Naive thymus-derived CD8-positive, alpha-beta T cell (primary cell): ENCODE results near the gene PDGFRA. TPM values are rescaled to one million over a fixed set of nuclear protein-coding genes. Genes with fewer than 3 reads are reported as not detected.
"Not testable (repeated sequence)": the region's sequence is repeated elsewhere in the genome, so short reads cannot be mapped to it uniquely, and the experiment has no call there.

ENCODE experiments used
- ATAC-seq, 2 donors: fragments of 150-1000 bp; cut with Tn5 transposase in 1 of 2; sonication (Bioruptor Pico), chemical (Tn5 transposase) in 1 of 2; 1 replicate in 1 of 2; 2 replicates in 1 of 2; pipeline ENCODE4 v1.10.0; 2021; ENCODE audit warnings: mild to moderate bottlenecking in 2 of 2, moderate library complexity in 2 of 2
- POLR2A ChIA-PET: fragments of 350-600 bp; sonication (Branson Sonifier 250); formaldehyde crosslinking; loops from one replicate; lab custom pipeline; 2021; ENCODE audit warnings: antibody characterized with exemption; lab: Charles Lee
- DNase-seq, 10 donors: peaks; one replicate each; pipeline versions ENCODE4 v3.0.0 to v3.0.0-alpha.2; 2020 to 2022
- H3K27ac Mint-ChIP-seq, 10 donors: one replicate each; pipeline ENCODE4 v1.8.0; 2020 to 2022; ENCODE audit warnings: mild to moderate bottlenecking in 10 of 10, mixed read lengths in 10 of 10, moderate library complexity in 4 of 10, inconsistent platforms in 1 of 10
- H3K27me3 Mint-ChIP-seq, 5 donors: one replicate each; pipeline ENCODE4 v1.8.0; 2021 to 2022; ENCODE audit warnings: mixed read lengths in 5 of 5
- H3K36me3 Mint-ChIP-seq, 3 donors: one replicate each; pipeline ENCODE4 v1.8.0; 2020 to 2022; ENCODE audit warnings: mixed read lengths in 3 of 3, mild to moderate bottlenecking in 2 of 3, inconsistent platforms in 1 of 3
- H3K4me1 Mint-ChIP-seq, 4 donors: one replicate each; pipeline ENCODE4 v1.8.0; 2021 to 2022; ENCODE audit warnings: mixed read lengths in 4 of 4
- H3K4me3 Mint-ChIP-seq, 10 donors: one replicate each; pipeline ENCODE4 v1.8.0; 2020 to 2022; ENCODE audit warnings: mild to moderate bottlenecking in 10 of 10, mixed read lengths in 10 of 10, moderate library complexity in 6 of 10, inconsistent platforms in 1 of 10
- H3K9me3 Mint-ChIP-seq, 9 donors: one replicate each; pipeline ENCODE4 v1.8.0; 2020 to 2022; ENCODE audit warnings: mixed read lengths in 9 of 9, mild to moderate bottlenecking in 3 of 9, inconsistent platforms in 1 of 9, moderate library complexity in 1 of 9
- polyA plus RNA-seq, 3 donors: library from polyadenylated mRNA; unstranded; fragments of 300-500 nt; fragmentation: Illumina TruSeq; gene quantifications; one replicate each; pipeline ENCODE4 v1.2.3, GENCODE V29; 2021
- total RNA-seq, 8 experiments: library from RNA in 2 of 8; stranded (reverse) in 2 of 8; gene quantifications; one replicate each; pipeline ENCODE4 v1.2.3 and lab custom pipeline; 2021 to 2026

Gene PDGFRA
- total and polyA plus RNA-seq, 5 experiments from 2014 or later, result not detected

DNA sequence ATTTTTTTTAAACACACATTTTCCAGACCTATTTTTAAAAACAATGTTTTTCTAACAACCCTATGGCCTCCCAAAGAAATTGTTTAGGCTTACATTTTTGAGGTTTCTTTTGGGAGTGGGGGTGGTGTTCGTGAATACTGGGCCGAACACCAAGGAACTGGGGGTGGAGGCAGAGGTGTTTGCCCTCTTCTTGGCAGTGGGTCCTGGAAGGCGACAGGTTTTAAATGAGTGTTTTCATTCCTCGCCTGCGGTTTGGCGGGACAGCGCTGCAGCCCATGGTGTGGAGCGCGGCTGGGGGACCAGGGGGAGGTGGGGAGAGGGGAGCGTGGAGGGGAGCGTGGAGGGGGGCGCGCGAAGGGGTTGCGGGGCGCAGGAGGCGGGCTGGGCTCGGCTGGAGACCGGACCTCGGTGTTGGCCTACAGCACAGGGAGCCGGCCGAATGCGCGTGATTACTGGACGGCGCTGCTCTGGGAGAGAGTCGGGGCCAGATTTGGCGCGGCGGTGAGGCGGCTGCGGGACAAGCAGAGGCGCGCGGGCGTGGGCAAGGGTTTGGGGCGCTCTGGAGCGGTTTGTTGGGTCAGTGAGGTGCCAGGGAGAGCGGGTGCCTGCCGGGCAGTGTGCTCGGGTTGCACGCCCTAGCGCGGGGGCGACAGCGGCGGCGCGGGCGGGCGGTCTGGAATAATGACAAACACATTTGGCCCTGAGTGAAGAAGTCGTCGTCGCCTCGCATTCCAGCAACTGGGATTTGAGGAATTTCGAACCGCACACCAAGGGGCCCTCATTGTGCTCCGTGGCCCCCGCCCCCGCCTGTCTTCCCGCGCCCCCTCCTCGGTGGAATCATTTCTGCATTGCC, 764 bp downstream of the PDGFRA start:
- POLR2A ChIA-PET, result no interaction called here
- peak overlapping the region in 4 of 10 donors; percentile 8 to 74 (median 17) for H3K4me3 Mint-ChIP-seq
- H3K36me3 Mint-ChIP-seq, result peaks cover 0 to 3% (median 0%) of the 10 kb centered on the region in 3 donors
- ATAC-seq (no peak), DNase-seq (no peak)
- H3K27me3 Mint-ChIP-seq, result peaks cover 26 to 83% (median 59%) of the 10 kb centered on the region in 5 donors
- peaks cover 21 to 71% (median 62%) of the 10 kb centered on the region in 4 donors for H3K4me1 Mint-ChIP-seq
- no peaks in the 10 kb centered on the region for H3K9me3 Mint-ChIP-seq
- no peak overlapping the region for H3K27ac Mint-ChIP-seq

DNA sequence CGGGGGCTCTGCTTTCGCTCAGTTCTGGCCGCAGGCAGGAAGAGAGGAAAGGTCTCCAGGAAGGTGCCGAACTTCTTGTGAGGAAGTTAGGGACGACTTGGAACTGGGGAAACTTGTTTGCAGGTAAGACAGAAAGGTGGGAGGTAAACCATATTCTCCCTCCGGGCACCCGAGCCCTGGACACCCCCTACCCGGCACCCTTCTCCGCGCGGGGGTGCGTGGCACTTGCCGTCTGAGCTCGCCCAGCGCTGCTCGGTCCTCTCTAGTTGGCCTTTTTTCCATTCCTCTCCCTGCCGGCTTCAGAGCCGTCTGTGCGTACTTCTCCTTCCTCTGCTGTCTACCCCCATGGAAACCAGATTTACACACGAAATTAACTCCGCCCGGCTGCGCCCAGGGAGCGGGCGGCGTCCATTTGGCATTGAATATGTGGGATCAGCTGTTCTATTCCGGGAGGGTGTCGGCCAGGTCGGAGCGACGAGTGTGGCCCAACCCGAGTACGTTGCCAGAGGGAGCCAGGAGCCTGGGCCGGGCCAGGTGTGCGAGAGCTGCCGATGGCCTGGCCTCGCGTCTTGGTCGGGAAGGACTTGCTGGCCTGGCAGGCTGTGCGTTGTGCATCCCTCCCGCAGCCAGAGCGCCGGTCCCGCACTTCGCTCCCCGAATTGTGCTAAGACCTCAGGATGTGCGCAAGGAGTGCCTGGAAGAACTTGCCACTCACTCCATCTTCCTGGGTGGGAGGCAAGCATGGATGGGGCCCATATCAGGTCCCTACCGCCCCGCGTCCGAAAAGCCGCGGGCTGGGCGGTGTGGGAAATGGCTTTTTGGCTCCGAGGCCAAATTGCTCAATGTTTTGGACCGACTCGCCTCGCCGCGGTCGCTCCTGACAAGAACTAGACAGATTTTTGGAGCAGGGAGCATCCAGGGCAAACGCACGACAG, 1.7 kb downstream of the PDGFRA start:
- Mint-ChIP-seq H3K27ac (peak overlapping the region in 1 of 10 donors; percentile 37), H3K9me3 (no peaks in the 10 kb centered on the region), H3K4me1 (peaks cover 19 to 69% (median 57%) of the 10 kb centered on the region in 4 donors), H3K4me3 (peak overlapping the region in 5 of 10 donors; percentile 11 to 56 (median 40)), H3K27me3 (peaks cover 29 to 83% (median 55%) of the 10 kb centered on the region in 5 donors), H3K36me3 (peaks cover 0 to 3% (median 0%) of the 10 kb centered on the region in 3 donors)
- DNase-seq, result no peak
- POLR2A ChIA-PET, result no interaction called here
- ATAC-seq, result no peak

DNA sequence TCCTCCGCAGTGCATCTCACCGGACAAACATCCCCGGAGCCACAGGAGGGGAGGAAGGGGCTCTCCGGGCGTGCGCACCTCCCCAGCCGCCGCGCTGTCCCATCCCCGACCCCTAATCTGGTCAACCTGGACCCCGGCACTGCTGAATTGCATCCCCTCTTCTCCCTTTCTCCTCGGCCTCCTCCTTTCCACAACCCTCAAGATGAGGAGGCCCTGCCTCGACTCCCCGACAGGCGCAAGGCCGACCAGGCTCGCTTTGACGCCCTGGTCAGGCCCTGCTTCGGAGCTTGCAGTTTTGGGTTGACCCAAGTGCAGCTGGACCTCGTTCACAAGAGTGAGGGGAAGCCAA, 2.3 kb downstream of the PDGFRA start:
- POLR2A ChIA-PET, result no interaction called here
- H3K9me3 Mint-ChIP-seq, result no peaks in the 10 kb centered on the region

GRCh38 chr4:54231768-54232688, 2.9 kb downstream of the PDGFRA start:
- no peak for DNase-seq
- H3K4me3 Mint-ChIP-seq, result peak overlapping the region; percentile 12 to 89 (median 50)
- no peak for ATAC-seq
- H3K9me3 Mint-ChIP-seq, result no peaks in the 10 kb centered on the region
- POLR2A ChIA-PET, result no interaction called here
- peaks cover 0 to 3% (median 0%) of the 10 kb centered on the region in 3 donors for H3K36me3 Mint-ChIP-seq
- H3K27ac Mint-ChIP-seq, result peak overlapping the region in 1 of 10 donors; percentile 41
- peaks cover 16 to 56% (median 45%) of the 10 kb centered on the region in 4 donors for H3K4me1 Mint-ChIP-seq
- H3K27me3 Mint-ChIP-seq, result peaks cover 28 to 77% (median 52%) of the 10 kb centered on the region in 5 donors

More for the DNA sequence above, 2.3 kb downstream of the PDGFRA start:
- Mint-ChIP-seq H3K27ac (no peak overlapping the region), H3K4me1 (peaks cover 18 to 63% (median 51%) of the 10 kb centered on the region in 4 donors), H3K4me3 (peak overlapping the region in 4 of 10 donors; percentile 1 to 74 (median 48)), H3K36me3 (peaks cover 0 to 3% (median 0%) of the 10 kb centered on the region in 3 donors), H3K27me3 (peaks cover 29 to 83% (median 54%) of the 10 kb centered on the region in 5 donors)
- DNase-seq, result no peak
- ATAC-seq, result no peak

GRCh38 chr4:54233277-54233696, 4.2 kb downstream of the PDGFRA start:
- Mint-ChIP-seq H3K4me3 (peak overlapping the region; percentile 72 to 90 (median 86)), H3K27me3 (peaks cover 25 to 76% (median 52%) of the 10 kb centered on the region in 5 donors), H3K9me3 (no peaks in the 10 kb centered on the region), H3K27ac (no peak overlapping the region), H3K4me1 (peaks cover 12 to 45% (median 32%) of the 10 kb centered on the region in 4 donors), H3K36me3 (peaks cover 0 to 3% (median 0%) of the 10 kb centered on the region in 3 donors)
- POLR2A ChIA-PET, result no interaction called here
- ATAC-seq (peak; percentile 85 to 87), DNase-seq (peak; percentile 44 to 76 (median 69))

DNA sequence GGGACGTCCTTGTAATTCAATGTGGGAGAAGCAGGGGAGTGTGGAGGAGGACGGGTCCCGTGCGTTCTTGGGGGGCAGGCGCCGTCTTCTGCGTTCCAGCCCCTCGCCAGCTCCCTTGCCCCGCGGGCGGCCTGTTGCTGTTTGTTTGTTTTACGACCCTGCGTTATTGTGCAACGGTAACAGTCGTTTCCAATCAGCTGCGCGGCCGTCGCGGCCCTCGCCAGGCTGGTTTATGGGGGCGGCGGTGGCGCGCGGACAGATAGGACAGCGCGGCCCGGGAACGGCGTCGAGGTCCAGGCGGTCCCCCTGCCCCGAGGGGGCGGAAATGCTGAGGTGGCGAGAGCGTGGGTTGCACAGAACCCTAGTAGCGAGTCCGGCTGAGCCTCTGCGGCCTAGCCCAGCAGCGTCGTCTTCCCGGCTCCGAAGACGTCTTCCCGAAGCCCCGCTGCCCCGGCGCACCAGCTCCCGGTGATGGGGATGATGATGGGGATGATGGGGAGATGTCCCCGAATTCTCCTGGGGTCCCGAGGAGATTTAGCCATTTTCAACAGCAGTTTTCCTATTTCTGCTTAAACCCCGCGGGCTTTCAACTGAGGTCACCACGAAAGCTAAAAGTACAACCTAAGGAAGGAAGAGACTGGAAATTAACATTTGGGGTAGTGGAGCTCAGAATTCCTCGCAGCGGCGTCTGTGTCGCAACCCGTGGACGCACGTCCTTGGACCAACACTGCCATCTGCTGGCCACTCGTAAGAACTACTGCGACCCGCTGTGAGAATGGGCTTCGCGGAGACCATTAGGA, 4.8 kb downstream of the PDGFRA start:
- H3K36me3 Mint-ChIP-seq, result peaks cover 0 to 3% (median 0%) of the 10 kb centered on the region in 3 donors
- ATAC-seq (peak; percentile 58 to 60), DNase-seq (peak; percentile 41 to 75 (median 64))
- H3K27me3 Mint-ChIP-seq, result peaks cover 21 to 75% (median 50%) of the 10 kb centered on the region in 5 donors
- H3K4me3 Mint-ChIP-seq, result peak overlapping the region; percentile 72 to 90 (median 86)
- peaks cover 9 to 39% (median 29%) of the 10 kb centered on the region in 4 donors for H3K4me1 Mint-ChIP-seq
- POLR2A ChIA-PET, result no interaction called here
- H3K27ac Mint-ChIP-seq, result peak overlapping the region in 2 of 10 donors; percentile 40 to 84
- no peaks in the 10 kb centered on the region for H3K9me3 Mint-ChIP-seq

DNA sequence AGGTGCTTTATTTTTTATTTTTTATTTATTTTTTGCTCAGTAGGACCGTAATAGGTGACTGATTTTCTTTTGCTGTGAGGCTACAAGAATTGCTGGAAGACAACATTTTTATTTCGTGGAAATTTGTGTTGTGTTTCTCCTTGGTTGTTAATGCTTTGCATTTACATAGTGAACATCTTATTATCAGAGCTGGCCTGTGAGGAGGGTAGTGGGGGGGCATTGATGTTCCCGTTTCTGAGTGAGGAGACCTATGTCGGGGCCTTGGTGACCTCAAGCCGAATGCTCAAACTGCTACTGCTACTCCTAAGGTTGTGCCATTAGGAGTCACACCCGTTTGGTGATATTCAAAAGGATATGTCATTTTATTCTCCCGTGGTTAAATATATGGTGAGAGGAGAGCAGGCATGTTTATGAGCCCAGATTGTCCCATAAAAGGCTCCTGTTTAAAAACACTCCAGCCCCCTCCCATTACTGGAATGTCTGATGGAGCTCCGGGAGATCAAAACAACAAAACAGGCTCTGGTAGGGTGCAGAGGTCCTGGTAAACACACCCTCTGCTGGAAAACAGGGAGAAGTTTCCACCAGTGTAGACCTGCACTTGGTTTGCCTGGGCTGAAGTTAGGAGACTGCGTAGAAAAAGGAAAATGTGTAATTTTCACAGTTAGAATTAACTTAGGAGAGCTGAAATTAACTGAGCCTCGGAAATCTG, 5.6 kb downstream of the PDGFRA start:
- DNase-seq, result no peak
- H3K4me1 Mint-ChIP-seq, result peaks cover 5 to 32% (median 24%) of the 10 kb centered on the region in 4 donors
- H3K9me3 Mint-ChIP-seq, result no peaks in the 10 kb centered on the region
- peaks cover 15 to 67% (median 46%) of the 10 kb centered on the region in 5 donors for H3K27me3 Mint-ChIP-seq
- peak in 1 of 2 donors; percentile 8 for ATAC-seq
- POLR2A ChIA-PET, result no interaction called here
- H3K4me3 Mint-ChIP-seq, result peak overlapping the region in 8 of 10 donors; percentile 8 to 89 (median 55)
- peak overlapping the region in 1 of 10 donors; percentile 84 for H3K27ac Mint-ChIP-seq
- H3K36me3 Mint-ChIP-seq, result peaks cover 0 to 3% (median 0%) of the 10 kb centered on the region in 3 donors

DNA sequence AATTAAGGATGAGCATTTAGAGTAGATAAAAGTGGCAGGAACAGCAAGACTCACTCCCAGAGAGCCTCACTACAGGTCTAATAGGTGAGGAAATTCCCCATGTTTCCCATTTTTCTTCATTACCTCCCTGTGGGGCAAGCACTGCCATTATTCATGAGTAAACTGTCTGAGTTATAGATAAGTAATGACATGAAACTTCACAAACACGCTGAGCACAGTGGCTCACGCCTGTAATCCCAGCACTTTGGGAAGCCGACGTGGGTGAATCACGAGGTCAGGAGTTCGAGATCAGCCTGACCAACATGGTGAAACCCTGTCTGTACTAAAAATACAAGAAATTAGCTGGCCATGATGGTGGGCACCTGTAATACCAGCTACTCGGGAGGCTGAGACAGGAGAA, 7.2 kb downstream of the PDGFRA start:
- ATAC-seq, POLR2A ChIA-PET, H3K36me3 Mint-ChIP-seq, DNase-seq, H3K4me3 Mint-ChIP-seq, H3K27ac Mint-ChIP-seq, H3K9me3 Mint-ChIP-seq: not testable (repeated sequence)
- H3K4me1 Mint-ChIP-seq, result peaks cover 4 to 25% (median 18%) of the 10 kb centered on the region in 4 donors
- H3K27me3 Mint-ChIP-seq, result peaks cover 13 to 66% (median 36%) of the 10 kb centered on the region in 5 donors

DNA sequence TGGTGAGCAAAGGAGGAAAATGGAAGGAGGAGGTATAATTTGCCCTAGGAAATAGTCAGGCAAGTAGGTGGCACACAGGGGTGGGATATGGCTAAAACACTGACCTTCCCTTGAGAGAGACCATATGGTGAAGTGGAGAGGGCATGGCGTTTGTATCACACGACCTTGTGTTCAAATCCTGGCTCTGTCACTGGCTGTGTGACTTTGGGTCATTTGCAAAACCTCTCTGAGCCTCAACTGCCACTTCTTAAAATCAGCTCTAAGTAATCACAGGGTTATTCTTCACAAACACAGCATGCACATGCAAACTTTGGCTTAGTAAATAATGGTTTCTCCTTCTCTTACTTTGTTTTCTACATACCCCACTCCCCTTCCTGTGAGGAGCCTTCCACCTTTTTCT, 8.7 kb downstream of the PDGFRA start:
- Mint-ChIP-seq H3K27ac (peak overlapping the region in 1 of 10 donors; percentile 37), H3K36me3 (peaks cover 0 to 5% (median 2%) of the 10 kb centered on the region in 3 donors), H3K4me3 (no peak overlapping the region), H3K9me3 (peaks cover 0 to 9% (median 3%) of the 10 kb centered on the region in 9 donors), H3K27me3 (peaks cover 10 to 57% (median 26%) of the 10 kb centered on the region in 5 donors), H3K4me1 (peaks cover 4 to 14% (median 11%) of the 10 kb centered on the region in 4 donors)
- POLR2A ChIA-PET, result no interaction called here
- ATAC-seq, result no peak
- DNase-seq, result no peak

DNA sequence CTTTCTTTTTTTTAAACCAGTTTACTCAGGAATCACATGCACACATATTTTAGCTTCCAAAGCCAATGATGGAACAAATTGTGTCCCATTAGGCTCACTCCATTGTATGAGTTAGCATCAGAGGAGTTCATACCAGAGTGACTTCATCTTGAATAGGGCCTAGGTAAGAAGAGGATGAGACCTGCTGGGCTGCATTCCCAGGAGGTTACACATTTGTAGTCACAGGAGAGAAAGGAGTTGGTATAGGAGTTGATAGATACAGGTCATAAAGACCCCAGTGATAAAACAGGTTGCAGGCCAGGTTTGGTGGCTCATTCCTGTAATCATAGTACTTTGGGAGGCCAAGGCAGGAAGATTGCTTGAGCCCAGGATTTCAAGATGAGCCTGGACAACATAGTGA, 9.3 kb downstream of the PDGFRA start:
- peaks cover 0 to 9% (median 6%) of the 10 kb centered on the region in 9 donors for H3K9me3 Mint-ChIP-seq
- no peak for ATAC-seq
- H3K4me1 Mint-ChIP-seq, result peaks cover 4 to 11% (median 9%) of the 10 kb centered on the region in 4 donors
- no peak overlapping the region for H3K27ac Mint-ChIP-seq
- H3K36me3 Mint-ChIP-seq, result peaks cover 0 to 9% (median 2%) of the 10 kb centered on the region in 3 donors
- POLR2A ChIA-PET, result no interaction called here
- peaks cover 13 to 63% (median 27%) of the 10 kb centered on the region in 5 donors for H3K27me3 Mint-ChIP-seq
- H3K4me3 Mint-ChIP-seq, result no peak overlapping the region
- no peak for DNase-seq
